ENCODE data around the gene INSC. TPM values are rescaled to one million over a fixed set of nuclear protein-coding genes. Genes with fewer than 3 reads are reported as not detected.

The INSC gene
- total RNA-seq, 4 donors from 2014 or later = 4.4 to 18.8 (median 7.8) TPM

DNA sequence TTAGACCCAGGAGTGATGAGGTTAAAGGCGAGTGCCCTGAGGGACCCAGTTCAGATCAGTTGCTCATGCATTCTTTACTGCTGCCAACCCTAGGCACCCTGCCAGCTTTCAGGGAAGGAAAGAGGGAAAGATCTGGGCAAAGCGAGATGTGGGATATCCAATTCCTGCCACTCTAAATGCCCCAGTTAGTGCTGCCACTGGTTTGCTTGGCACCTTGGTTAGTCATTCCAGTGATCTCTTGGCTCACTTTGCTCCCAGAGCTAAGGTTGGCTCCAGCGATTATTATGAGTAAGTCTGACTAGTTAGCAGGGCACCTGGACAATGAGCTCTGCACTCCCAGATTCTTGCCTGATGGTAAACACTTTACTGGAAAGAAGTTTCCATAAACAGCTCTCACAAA is 85.0 kb downstream of the INSC start:
- WGBS, 2 donors = 34 to 41% methylated on average over 3 of the region's 3 CpGs
- no peak for DNase-seq (ENCODE audit: low spot score in 2 of 2)
- H3K4me1 ChIP-seq = peaks cover 0 to 33% (median 17%) of the 10 kb centered on the region in 4 donors

DNA sequence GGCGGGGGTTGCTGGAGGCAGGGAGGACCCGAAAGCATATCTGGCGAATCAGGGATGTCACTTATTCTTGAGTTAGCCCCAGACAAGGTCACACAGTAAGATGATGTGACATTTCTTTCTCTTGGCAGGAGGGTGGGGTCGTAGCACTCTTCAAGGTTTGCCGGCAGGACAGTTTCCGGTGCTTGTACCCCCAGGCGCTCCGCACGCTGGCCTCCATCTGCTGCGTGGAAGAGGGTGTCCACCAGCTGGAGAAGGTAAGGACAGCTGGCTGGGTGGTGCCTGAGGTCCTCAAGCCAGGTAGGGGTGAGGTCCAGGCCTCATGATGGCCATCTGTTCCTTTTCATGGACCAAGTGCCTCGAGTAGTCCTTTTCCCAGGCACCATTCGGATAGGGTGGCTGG is 86.0 kb downstream of the INSC start:
- Histone ChIP-seq H3K27ac (peak overlapping the region in 1 of 4 donors; percentile 22), H3K9me3 (no peaks in the 10 kb centered on the region), H3K36me3 (peaks cover 0 to 4% (median 0%) of the 10 kb centered on the region in 3 donors), H3K4me1 (peaks cover 0 to 26% (median 15%) of the 10 kb centered on the region in 4 donors), H3K4me3 (no peak overlapping the region), H3K27me3 (no peaks in the 10 kb centered on the region)
- TF ChIP-seq POLR2A (IDR thresholded peaks at IDR 0.05) (no peak), EP300 (IDR thresholded peaks at IDR 0.05) (no peak)
- TF ChIP-seq, protein P1, sequence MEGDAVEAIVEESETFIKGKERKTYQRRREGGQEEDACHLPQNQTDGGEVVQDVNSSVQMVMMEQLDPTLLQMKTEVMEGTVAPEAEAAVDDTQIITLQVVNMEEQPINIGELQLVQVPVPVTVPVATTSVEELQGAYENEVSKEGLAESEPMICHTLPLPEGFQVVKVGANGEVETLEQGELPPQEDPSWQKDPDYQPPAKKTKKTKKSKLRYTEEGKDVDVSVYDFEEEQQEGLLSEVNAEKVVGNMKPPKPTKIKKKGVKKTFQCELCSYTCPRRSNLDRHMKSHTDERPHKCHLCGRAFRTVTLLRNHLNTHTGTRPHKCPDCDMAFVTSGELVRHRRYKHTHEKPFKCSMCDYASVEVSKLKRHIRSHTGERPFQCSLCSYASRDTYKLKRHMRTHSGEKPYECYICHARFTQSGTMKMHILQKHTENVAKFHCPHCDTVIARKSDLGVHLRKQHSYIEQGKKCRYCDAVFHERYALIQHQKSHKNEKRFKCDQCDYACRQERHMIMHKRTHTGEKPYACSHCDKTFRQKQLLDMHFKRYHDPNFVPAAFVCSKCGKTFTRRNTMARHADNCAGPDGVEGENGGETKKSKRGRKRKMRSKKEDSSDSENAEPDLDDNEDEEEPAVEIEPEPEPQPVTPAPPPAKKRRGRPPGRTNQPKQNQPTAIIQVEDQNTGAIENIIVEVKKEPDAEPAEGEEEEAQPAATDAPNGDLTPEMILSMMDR (IDR thresholded peaks at IDR 0.05) = no peak
- 91 to 96% methylated on average over 12 of the region's 12 CpGs for WGBS, 2 donors
- DNase-seq (ENCODE audit: low spot score in 2 of 2) = no peak

More for the DNA sequence above, 85.0 kb downstream of the INSC start:
- H3K36me3 ChIP-seq = peaks cover 0 to 4% (median 0%) of the 10 kb centered on the region in 3 donors
- TF ChIP-seq, protein P1 (IDR thresholded peaks at IDR 0.05) = no peak
- H3K9me3 ChIP-seq = no peaks in the 10 kb centered on the region
- H3K4me3 ChIP-seq = no peak overlapping the region
- H3K27ac ChIP-seq = peak overlapping the region in 1 of 4 donors; percentile 25
- H3K27me3 ChIP-seq = no peaks in the 10 kb centered on the region

DNA sequence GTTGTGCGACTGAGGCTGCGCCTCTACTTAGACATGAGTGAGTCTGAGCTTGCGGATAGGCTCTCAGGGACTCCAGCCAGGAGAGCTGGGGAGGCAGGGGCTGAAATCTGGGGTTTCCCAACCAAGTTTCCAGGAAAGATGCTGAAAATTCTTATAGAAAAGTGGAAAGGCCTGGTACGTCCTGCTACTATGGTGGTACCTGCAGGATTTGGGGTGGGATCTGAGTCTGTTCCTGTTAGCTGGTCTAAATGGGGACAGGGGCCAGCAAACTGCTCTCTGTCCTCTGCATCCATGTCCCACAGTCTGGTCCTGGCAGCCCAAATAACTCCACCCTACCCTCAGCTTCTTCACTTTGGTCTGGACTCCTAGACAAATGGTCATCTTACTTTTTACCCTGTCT is 86.9 kb downstream of the INSC start:
- DNase-seq (ENCODE audit: low spot score in 2 of 2) = no peak
- TF ChIP-seq POLR2A (IDR thresholded peaks at IDR 0.05) = no peak
- TF ChIP-seq EP300 (IDR thresholded peaks at IDR 0.05) = no peak
- TF ChIP-seq, protein P1 (IDR thresholded peaks at IDR 0.05) = no peak
- no peak overlapping the region for H3K27ac ChIP-seq
- H3K36me3 ChIP-seq = peaks cover 0 to 4% (median 0%) of the 10 kb centered on the region in 3 donors
- no peak overlapping the region for H3K4me3 ChIP-seq
- no peaks in the 10 kb centered on the region for H3K27me3 ChIP-seq
- H3K9me3 ChIP-seq = no peaks in the 10 kb centered on the region
- 92 to 97% methylated on average over 4 of the region's 4 CpGs for WGBS, 2 donors
- peaks cover 0 to 22% (median 13%) of the 10 kb centered on the region in 4 donors for H3K4me1 ChIP-seq

DNA sequence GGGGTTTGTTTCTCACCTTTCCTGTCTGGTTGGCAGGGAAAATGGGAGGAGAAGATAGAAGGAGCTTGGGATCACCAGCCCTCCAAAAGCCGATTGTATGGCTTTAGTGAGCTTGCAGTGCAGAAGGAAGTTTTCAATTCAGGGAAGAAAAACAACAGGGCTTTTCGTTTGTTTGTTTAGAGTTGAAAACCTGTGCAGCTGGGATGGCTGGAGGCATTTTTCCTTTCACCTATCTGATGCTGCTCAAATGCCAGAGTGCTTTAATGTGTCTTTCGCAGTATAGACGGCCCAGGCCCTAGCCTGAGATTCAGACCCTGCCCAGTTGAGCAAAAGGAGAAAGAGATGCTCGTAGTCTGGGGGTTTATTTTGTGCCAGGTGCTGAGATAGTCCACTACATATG is 87.9 kb downstream of the INSC start:
- no peak overlapping the region for H3K27ac ChIP-seq
- peaks cover 0 to 24% (median 11%) of the 10 kb centered on the region in 4 donors for H3K4me1 ChIP-seq
- DNase-seq (ENCODE audit: low spot score in 2 of 2) = no peak
- no peaks in the 10 kb centered on the region for H3K27me3 ChIP-seq
- 84 to 85% methylated on average over 5 of the region's 5 CpGs for whole genome bisulfite sequencing, 2 donors
- H3K9me3 ChIP-seq = no peaks in the 10 kb centered on the region
- H3K4me3 ChIP-seq = no peak overlapping the region
- H3K36me3 ChIP-seq = peaks cover 0 to 4% (median 0%) of the 10 kb centered on the region in 3 donors
- TF ChIP-seq, protein P1 (IDR thresholded peaks at IDR 0.05) = no peak
- no peak for TF ChIP-seq POLR2A (IDR thresholded peaks at IDR 0.05)

DNA sequence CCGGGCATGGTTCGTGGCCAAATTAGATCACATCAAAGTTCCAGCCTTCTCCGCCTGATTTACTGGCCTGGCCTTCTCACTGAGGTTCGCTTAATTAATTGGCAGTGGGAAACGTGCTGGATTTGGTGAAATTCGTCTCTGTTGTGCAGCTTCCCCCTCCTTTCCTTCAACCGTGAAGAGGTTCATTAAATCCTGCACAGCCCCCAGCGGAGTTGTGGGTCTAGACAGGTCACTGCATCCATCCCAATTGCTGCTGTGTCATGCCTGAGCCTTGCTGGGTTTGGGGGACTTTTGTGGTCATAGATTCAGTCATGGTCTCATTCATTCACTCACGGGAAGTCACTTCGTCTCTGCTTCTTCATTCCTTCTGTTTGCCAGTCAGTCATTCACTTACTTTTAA is 90.0 kb downstream of the INSC start:
- 74 to 76% methylated on average over 10 of the region's 10 CpGs for WGBS, 2 donors
- TF ChIP-seq, protein P1 (IDR thresholded peaks at IDR 0.05) = no peak
- TF ChIP-seq POLR2A (IDR thresholded peaks at IDR 0.05) (no peak), EP300 (IDR thresholded peaks at IDR 0.05) (no peak)
- no peaks in the 10 kb centered on the region for H3K9me3 ChIP-seq
- H3K27ac ChIP-seq = peak overlapping the region in 1 of 4 donors; percentile 47
- peaks cover 0 to 4% (median 0%) of the 10 kb centered on the region in 3 donors for H3K36me3 ChIP-seq
- no peaks in the 10 kb centered on the region for H3K27me3 ChIP-seq
- no peak overlapping the region for H3K4me3 ChIP-seq
- peaks cover 0 to 17% (median 0%) of the 10 kb centered on the region in 4 donors for H3K4me1 ChIP-seq
- DNase-seq (ENCODE audit: low spot score in 2 of 2) = no peak

All from tibial nerve (tissue), 4 donors.